Omental fat pad (tissue), 4 donors: ENCODE measurements around the gene CYP2D6. TPM values are rescaled to one million over a fixed set of nuclear protein-coding genes. Genes with fewer than 3 reads are reported as not detected.

Source experiments
- ATAC-seq: fragments of 150-250 bp; one replicate; pipeline ENCODE4 v1.9.1; 2016; ENCODE audit warnings: mild to moderate bottlenecking, moderate library complexity; ENCODE audit not compliant: low FRiP score
- DNase-seq: peaks from one replicate; pipeline ENCODE4 v3.0.0-alpha.2; 2019; ENCODE audit warnings: low spot score
- CTCF ChIP-seq, 3 donors: fragments of 450-650 bp; IDR thresholded peaks; one replicate each; pipeline ENCODE4 v1.5.1; 2016 to 2017; ENCODE audit warnings: antibody characterized with exemption in 3 of 3, mild to moderate bottlenecking in 3 of 3, moderate library complexity in 2 of 3
- total RNA-seq, 4 donors: library from RNA; depleted of rRNA; stranded (reverse); fragments of >200 nt; gene quantifications; one replicate each; pipeline ENCODE4 v1.1.0, GENCODE V29; 2016

Gene CYP2D6
- total RNA-seq, 4 donors from 2014 or later: 0.28 to 1.1 (median 0.49) TPM

GRCh38 chr22:42079319-42080251, 51.0 kb downstream of the CYP2D6 start, which contains the start of gene SMDT1:
TSS of gene SMDT1 (plus strand) at chr22:42079700. CDS start at chr22:42079769, 69 bp downstream.
- ATAC-seq (peak; percentile 96), DNase-seq (peak; percentile 95)
- TF ChIP-seq CTCF (IDR thresholded peaks at IDR 0.05): no peak

- no peak for DNase-seq
- ATAC-seq: peak; percentile 1
- no peak for TF ChIP-seq CTCF (IDR thresholded peaks at IDR 0.05)
Measured at GRCh38 chr22:42078469-42079318, 51.9 kb downstream of the CYP2D6 start.

- TF ChIP-seq CTCF (IDR thresholded peaks at IDR 0.05): no peak
- ATAC-seq: no peak
- no peak for DNase-seq
Measured at GRCh38 chr22:42077486-42078125, 53.0 kb downstream of the CYP2D6 start.

- no peak for ATAC-seq
- no peak for DNase-seq
- no peak for TF ChIP-seq CTCF (IDR thresholded peaks at IDR 0.05)
Measured at GRCh38 chr22:42076764-42077485, 53.7 kb downstream of the CYP2D6 start.

Other genes with a start within 250 kb of the CYP2D6 start
- gene SHISA8, start 215.7 kb downstream of the CYP2D6 start, total RNA-seq: not detected
- under 1 TPM; 0.16 to 0.84 (median 0.22) TPM for gene TNFRSF13C, start 204.0 kb downstream of the CYP2D6 start, total RNA-seq
- gene CENPM, start 183.7 kb downstream of the CYP2D6 start, total RNA-seq: 1 to 10 TPM in 1 of 4 donors, under 1 TPM in 1, not detected in 2; 0.84 to 5.4 TPM
- gene SEPTIN3, start 161.4 kb downstream of the CYP2D6 start, total RNA-seq: under 1 TPM in 3 of 4 donors, not detected in 1; 0.13 to 0.72 (median 0.37) TPM
- 1 to 10 TPM in 1 of 4 donors, under 1 TPM in 3; 0.28 to 1.1 (median 0.72) TPM for gene WBP2NL, start 132.0 kb downstream of the CYP2D6 start, total RNA-seq
- 10 to 100 TPM; 24.8 to 47.6 (median 35.3) TPM for gene NAGA, start 60.0 kb downstream of the CYP2D6 start, total RNA-seq
- 10 to 100 TPM in 3 of 4 donors, 1 to 10 TPM in 1; 9.3 to 22.5 (median 13.9) TPM for gene PHETA2, start 56.6 kb downstream of the CYP2D6 start, total RNA-seq
- 10 to 100 TPM in 3 of 4 donors, 1 to 10 TPM in 1; 9.9 to 16.2 (median 12.2) TPM for gene SMDT1, start 51.1 kb downstream of the CYP2D6 start, total RNA-seq
- 10 to 100 TPM; 55.5 to 59.3 (median 57.7) TPM for gene NDUFA6, start 40.0 kb downstream of the CYP2D6 start, total RNA-seq
- gene TCF20, start 139.8 kb upstream of the CYP2D6 start, total RNA-seq: 10 to 100 TPM; 20.8 to 34.8 (median 23.3) TPM